LNCaP clone FGC (cell line): ENCODE measurements around the gene SLA2.

Experiments used
- DNase-seq: peaks from one replicate; pipeline ENCODE4 v3.0.0-alpha.2; 2011; ENCODE audit warnings: low read depth
- H3K4me3 ChIP-seq: 2 replicates; pipeline ENCODE4 v1.5.1; 2011; ENCODE audit warnings: mild to moderate bottlenecking, low read depth, low read length, control low read depth
- CTCF ChIP-seq: IDR thresholded peaks from 2 replicates; pipeline ENCODE4 v1.5.1; 2012; ENCODE audit warnings: mild to moderate bottlenecking; ENCODE audit not compliant: control insufficient read depth, insufficient read depth; ENCODE audit errors: extremely low read depth

Gene SLA2

GRCh38 chr20:36658300-36658699 lies 12.3 kb upstream of the SLA2 start:
- TF ChIP-seq CTCF = no peak
- H3K4me3 ChIP-seq = no peak overlapping the region
- DNase-seq = no peak

GRCh38 chr20:36656733-36657132 lies 10.7 kb upstream of the SLA2 start:
- no peak for DNase-seq
- no peak for TF ChIP-seq CTCF

GRCh38 chr20:36655004-36655403 lies 9.0 kb upstream of the SLA2 start:
- no peak for TF ChIP-seq CTCF
- DNase-seq = no peak
- no peak overlapping the region for H3K4me3 ChIP-seq

More at GRCh38 chr20:36656733-36657132, 10.7 kb upstream of the SLA2 start:
- no peak overlapping the region for H3K4me3 ChIP-seq

- no peak for TF ChIP-seq CTCF
- H3K4me3 ChIP-seq = no peak overlapping the region
- no peak for DNase-seq
Measured at GRCh38 chr20:36654506-36654905, 8.5 kb upstream of the SLA2 start.

GRCh38 chr20:36653456-36653855 lies 7.5 kb upstream of the SLA2 start:
- H3K4me3 ChIP-seq = no peak overlapping the region
- no peak for DNase-seq
- TF ChIP-seq CTCF = no peak

GRCh38 chr20:36647196-36648121 lies 1.5 kb upstream of the SLA2 start:
- TF ChIP-seq CTCF = no peak
- H3K4me3 ChIP-seq = no peak overlapping the region
- no peak for DNase-seq
